Right hindlimb (tissue), 1 donor: Measurements from ENCODE around the gene HOXB5.

Experiments
- DNase-seq: peaks from one replicate; pipeline ENCODE4 v3.0.0-alpha.2; 2018

HOXB5 gene

GRCh38 chr17:48593126-48593829, at the start of gene HOXB5:
Gene HOXB5 (minus strand): TSS chr17:48593779. CDS start chr17:48593682, 97 bp downstream.
- no peak for DNase-seq

GRCh38 chr17:48642843-48643696, 49.5 kb upstream of the HOXB5 start:
- no peak for DNase-seq

- DNase-seq: no peak
Observed at GRCh38 chr17:48642059-48642842, 48.7 kb upstream of the HOXB5 start.

GRCh38 chr17:48641541-48642058, 48.0 kb upstream of the HOXB5 start:
- DNase-seq: no peak

GRCh38 chr17:48640858-48641180, 47.2 kb upstream of the HOXB5 start:
- no peak for DNase-seq

- no peak for DNase-seq
Observed at GRCh38 chr17:48639982-48640857, 46.6 kb upstream of the HOXB5 start.

- no peak for DNase-seq
Observed at GRCh38 chr17:48639136-48639535, 45.6 kb upstream of the HOXB5 start.

- DNase-seq: no peak
Observed at GRCh38 chr17:48637323-48638260, 44.0 kb upstream of the HOXB5 start.

- peak; percentile 85 for DNase-seq
Observed at GRCh38 chr17:48636177-48637018, 42.8 kb upstream of the HOXB5 start.

GRCh38 chr17:48634493-48635208, 41.1 kb upstream of the HOXB5 start:
- DNase-seq: peak; percentile 15

GRCh38 chr17:48633266-48633677, 39.7 kb upstream of the HOXB5 start:
- DNase-seq: no peak

GRCh38 chr17:48632579-48633265, 39.1 kb upstream of the HOXB5 start:
- no peak for DNase-seq

GRCh38 chr17:48631693-48632578, 38.4 kb upstream of the HOXB5 start:
- no peak for DNase-seq

- DNase-seq: no peak
Observed at GRCh38 chr17:48630925-48631692, 37.5 kb upstream of the HOXB5 start.

- DNase-seq: no peak
Observed at GRCh38 chr17:48630009-48630924, 36.7 kb upstream of the HOXB5 start.

- DNase-seq: no peak
Observed at GRCh38 chr17:48629411-48629759, 35.8 kb upstream of the HOXB5 start.
